HG03135 (cell line): ENCODE data around the gene ZRANB1.
"Not testable (repeated sequence)": the region's sequence is repeated elsewhere in the genome, so short reads cannot be mapped to it uniquely, and the experiment has no call there.

Experiments
- ATAC-seq: cut with Tn5 transposase; IDR thresholded peaks from one replicate; pipeline ENCODE4 v1.9.1; 2021; ENCODE audit warnings: mild to moderate bottlenecking, moderate library complexity; ENCODE audit not compliant: unreplicated experiment

Gene ZRANB1

DNA sequence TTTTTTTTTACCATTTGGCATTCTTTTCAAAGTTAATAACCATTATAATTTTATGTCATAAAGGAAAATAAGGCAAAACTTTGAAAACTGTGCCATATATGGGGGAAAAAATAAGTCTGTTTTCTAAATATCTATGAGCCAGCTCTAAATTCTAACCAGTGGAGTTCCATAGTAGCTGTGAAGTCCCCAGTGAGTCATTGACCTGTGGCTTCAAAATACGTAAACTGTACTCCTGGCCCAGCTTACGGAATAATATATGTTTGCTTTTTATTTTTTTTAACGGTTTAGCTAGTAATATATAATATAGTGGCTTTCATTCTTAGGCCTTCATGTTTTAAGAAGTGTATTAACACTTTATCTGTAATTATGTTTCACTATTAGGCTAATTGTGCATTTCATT is 20.5 kb downstream of the ZRANB1 start:
- ATAC-seq = no peak

DNA sequence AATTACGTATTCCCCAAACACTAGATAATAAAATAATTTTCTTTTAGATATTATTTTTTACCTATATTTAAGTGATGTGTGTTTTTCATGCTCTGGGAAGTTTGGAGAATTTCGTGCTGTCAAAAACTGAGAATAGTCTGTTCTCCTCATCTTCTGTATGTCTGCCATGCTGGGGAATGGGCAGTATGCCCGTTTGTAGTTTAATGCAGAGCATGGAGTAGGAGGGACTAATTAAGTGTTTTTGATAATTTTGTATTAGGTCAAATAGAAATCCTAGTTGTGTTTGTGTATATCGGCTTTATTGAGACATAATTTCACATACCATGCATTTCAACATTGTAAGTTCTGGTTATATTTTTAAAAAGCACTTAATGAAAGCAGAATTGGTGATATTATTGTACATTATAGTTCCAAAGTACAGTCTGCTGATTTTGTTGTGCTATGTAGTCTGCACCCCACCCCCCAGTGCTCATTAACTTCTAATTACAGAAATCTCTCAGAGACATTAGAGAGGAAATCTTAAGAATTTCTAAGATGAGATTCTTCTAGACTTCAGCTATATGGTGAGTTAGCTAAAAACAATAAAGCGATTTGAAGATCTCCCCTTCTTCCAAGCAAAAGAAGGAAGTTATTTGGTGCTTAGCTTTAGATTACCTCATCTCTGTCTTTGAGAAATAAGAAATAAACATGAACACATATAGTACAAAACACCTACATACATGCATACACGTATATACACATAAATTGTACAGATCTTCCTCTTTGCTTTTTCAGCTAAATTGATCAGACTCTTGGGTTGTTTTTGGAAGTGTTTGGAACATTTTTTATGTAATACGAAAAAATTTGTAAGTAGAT is 22.2 kb downstream of the ZRANB1 start:
- ATAC-seq = no peak

DNA sequence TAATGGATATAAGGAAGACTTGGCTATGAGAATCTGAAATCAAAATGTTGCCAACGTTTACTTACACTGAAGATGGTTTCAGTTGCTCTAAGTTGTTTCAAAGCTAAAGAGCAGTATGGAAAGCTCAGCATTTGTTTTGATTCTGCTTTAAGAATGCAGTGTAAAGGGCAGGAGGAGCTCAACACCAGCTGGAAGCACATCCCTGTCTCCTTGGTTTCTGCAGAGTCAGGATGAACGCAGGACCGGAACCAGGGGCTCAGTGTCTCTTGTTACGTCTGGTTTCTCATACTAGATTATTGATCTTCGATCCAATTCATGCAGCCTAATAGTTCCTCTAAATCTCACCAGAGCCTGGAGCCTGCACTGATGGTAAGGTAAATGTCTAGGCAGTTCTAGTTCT is 24.1 kb downstream of the ZRANB1 start:
- ATAC-seq = no peak

DNA sequence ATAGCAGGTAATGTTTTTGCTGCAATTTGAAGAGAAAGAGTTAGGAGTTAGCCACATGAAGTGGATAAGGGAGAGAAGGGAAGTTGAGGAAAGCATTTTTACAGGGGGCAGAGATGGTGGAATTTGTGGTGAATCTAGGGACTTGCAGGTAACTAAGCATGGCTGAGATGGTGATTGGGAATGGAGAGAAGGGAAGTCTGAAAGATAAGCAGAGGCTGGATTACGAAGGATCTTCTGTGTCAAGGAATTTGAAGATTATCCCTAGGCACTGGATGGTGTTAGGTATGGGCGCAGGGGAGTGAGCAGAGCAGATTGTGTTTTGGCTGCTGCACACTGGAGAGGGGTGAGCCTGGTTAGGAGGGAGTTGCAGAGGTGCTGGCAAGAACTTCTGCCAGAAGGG is 25.3 kb downstream of the ZRANB1 start:
- ATAC-seq = no peak

DNA sequence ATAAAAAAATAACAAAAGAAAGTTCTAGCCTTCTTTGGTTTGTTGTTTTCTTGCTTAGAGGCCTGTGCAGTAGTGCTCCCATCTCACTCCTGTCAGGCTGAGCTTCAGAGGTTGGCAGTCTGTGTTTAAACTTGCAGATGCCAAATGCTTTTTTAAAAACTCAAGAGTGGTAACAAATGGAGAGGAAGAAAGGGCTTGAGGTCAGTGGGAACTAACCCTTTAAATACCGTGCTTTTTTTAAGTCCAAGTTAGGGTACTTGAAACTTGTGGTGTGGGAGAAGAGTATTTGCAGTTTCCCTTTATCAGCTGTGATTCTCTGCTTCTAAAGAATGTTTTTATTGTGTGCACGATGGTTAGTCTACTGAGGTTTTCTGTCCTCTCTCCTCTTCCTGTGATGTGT is 29.4 kb downstream of the ZRANB1 start:
- ATAC-seq = no peak

DNA sequence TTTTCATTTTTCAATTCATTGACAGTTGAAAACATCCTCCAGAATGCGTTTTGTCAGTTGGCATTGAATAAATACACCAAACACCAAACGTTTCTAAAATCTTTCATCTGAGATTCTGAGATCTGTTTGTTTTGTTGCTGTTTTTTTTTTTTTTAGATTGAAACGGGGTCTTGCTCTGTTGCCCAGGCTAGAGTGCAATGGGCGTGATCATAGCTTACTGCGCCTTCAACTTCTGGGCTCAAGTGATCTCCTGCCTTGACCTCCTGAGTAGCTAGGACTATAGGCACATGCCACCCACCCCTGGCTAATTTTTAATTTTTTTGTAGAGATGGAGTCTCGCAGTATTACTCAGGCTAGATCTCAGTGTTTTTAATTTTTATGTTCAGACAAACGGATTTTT is 30.7 kb downstream of the ZRANB1 start:
- ATAC-seq = no peak

DNA sequence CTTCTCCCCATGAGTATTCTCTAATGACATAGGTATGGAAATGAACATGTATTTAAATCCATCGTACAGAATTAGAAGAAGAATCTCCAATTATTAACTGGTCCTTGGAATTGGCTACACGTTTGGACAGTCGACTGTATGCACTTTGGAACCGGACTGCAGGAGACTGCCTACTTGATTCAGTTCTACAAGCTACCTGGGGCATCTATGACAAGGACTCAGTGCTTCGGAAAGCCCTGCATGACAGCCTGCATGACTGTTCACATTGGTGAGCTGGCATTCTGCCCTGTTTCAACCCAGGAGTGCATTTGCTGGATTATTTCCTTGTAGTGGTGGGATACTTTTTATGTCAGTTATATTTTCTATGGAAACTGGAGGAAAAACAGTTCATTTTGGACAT is 32.2 kb downstream of the ZRANB1 start:
- ATAC-seq = no peak

DNA sequence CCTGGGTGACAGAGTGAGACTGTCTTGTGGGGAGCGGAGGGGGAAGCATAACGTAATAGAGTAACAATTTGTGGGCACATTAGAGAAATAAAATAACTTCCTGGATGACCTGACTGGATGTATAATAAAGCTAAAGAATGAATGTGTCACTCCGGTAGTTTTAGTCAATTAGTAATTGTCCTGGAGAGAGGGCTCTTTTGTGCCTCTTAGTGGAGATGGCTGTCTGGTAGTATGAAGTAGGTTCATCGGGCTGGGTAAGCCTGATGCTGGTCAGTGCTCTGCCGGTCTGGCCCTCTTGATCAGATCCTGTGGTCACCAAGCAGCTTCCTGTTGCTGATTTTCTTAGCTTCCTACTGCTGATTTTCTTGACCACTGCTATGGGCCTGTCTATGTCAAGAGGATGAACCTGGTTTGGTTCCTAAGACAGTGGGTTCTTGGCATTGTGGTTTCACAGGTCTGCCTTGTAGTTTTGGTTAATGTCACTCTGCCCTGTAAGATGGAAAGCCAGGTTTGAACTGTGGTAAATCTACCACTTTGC is 34.1 kb downstream of the ZRANB1 start:
- ATAC-seq = peak; percentile 65

DNA sequence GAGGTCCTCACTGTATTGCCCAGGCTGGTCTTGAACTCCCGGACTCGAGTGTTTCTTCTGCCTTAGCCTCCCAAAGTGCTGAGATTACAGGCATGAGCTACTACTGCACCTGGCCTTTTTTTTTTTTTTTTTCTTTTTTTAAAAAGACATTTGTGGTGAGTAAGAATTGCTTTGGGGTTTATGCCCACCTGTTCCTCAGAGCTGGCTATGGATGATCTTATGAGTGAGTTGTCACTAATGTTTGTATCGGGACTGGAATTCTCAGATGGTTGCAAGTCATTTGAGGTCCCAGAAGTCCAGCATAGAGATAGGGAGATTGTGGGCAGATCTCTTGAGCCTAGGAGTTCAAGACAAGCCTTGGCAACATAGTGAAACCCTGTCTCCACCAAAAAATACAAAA is 35.2 kb downstream of the ZRANB1 start:
- no peak for ATAC-seq

DNA sequence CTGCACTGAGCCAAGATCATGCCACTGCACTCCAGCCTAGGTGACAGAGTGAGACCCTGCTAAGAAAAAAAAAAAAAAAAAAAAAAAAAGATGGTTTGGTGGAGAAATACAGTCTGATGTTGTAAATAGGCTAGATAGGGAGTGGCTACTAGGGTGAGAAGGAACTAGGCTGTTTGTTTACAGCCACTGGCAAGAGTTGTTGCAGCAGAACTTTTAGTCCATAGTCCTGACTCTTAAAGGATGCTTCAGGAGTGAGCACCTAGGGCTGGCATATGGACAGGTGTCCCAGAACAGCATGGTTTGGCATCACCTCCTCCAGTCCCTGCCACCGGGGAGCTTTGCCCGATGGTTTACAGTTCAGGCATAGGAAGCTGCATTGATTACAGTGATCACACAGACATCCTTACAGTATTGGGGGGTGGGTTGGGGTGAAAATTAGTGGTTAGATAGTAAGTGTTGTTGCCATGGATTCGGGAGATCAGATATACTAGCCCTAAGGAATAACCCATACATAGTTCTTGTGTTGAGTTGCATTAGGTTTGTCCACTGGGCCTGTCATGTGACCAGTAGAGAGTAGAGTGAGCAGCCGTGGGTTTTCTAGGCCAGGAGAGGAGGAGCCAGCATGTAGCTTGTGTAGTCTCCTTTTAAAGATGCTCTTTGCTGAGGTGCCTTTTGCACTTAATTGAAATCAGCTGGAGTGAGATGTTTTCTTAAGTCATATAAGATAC is 35.9 kb downstream of the ZRANB1 start:
- no peak for ATAC-seq

DNA sequence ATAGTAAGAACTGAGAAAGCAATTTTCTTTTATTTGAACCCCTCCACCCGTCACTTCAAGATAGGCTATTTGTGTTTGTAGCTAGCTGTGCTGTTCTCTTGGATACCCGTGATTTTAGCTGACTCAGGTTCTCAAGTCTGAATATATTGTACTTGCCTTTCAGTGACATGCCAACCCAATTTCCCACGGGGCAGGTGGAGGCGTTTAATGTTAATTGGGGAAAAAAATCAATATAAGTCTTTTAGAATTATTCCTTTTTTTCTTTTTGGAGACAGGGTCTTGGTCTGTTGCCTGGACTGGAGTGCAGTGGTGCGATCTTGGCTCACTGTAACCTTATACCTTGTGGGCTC is 36.4 kb downstream of the ZRANB1 start:
- ATAC-seq = no peak

DNA sequence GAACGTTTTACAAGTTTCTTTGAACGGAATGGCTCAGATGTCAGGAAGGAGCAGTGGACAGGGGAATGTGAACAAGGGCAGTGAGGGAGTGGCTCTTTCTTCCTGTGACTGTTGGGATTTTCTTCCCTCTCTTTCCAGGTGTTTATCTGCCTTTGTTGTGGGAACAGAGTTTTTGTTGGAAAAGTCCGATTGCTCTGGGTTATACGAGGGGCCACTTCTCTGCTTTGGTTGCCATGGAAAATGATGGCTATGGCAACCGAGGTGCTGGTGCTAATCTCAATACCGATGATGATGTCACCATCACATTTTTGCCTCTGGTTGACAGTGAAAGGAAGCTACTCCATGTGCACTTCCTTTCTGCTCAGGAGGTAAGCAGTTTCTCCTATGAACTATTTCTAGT is 41.4 kb downstream of the ZRANB1 start:
- no peak for ATAC-seq

DNA sequence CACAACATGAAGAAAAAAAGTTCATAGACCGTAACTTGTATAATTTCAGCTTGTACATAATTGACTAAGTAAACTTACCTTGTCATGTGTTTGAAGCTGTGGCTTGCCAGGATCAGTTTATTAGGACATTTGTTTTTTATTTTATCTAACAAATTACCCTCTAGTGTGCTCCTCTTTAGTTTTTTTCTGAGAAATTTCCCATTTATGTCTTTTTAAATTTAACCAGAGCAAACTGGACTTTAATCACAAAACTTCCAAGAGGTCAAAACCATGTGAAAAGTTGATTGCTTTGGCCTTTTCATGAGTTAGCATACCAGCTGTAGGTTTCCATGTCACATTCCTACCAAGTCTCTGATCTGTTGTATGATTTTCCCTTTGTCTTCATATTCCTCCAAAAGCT is 42.5 kb downstream of the ZRANB1 start:
- no peak for ATAC-seq

DNA sequence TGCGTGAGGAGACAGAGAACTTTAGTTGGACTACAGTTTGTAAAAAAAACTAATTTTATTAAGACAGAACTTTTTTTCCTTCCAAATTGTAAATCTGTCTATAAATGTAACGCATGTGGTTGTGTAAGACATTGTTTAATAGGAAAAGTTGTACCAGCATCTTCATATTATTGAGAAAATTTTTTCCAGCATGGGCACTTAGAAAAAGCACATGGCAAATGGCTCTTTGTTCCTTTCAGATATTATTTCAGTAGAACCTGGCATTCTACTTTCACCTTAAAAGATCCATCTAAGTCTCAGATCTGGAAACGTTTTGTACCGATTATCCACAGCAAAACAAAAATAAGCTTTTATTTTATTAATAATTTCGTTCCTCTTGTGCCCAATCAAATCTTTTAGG is 43.2 kb downstream of the ZRANB1 start:
- no peak for ATAC-seq

DNA sequence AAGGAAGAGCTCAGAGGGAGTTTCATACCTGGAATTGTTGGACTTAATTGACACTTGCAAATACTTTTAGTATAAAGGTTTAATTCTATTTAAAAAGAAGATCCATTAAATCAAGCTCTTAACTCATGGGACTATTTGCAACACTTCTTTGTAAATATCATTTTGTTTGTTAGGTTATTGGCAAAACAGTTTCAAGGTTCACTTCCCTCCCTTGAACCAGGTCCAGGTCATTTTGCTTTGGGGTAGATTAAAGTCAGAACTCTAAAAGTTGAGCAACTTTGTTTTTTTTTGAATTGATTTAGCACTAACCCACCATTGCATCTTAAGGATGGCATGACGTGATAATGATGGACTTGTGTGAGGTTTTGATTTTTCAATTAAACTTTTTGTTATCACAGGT is 45.9 kb downstream of the ZRANB1 start:
- no peak for ATAC-seq

DNA sequence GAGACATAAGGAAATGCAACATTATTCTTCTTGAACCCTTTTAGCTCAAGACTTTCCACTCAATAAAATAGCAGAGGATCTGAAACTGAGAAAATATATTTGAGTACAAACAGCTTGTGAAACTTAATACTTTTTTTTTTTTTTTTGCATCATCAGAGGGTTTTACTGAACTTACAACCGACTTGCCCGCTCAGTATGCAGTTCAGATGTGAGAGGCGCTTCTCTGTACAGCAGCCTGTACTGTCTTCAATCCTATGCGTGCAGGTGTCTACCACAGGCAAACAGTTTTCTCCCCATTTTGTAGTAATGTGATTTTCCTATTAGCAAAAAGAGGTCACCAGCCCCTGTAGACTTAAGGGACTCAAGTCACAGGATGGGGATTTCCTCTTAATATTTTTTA is 46.8 kb downstream of the ZRANB1 start:
- not testable (repeated sequence) for ATAC-seq

DNA sequence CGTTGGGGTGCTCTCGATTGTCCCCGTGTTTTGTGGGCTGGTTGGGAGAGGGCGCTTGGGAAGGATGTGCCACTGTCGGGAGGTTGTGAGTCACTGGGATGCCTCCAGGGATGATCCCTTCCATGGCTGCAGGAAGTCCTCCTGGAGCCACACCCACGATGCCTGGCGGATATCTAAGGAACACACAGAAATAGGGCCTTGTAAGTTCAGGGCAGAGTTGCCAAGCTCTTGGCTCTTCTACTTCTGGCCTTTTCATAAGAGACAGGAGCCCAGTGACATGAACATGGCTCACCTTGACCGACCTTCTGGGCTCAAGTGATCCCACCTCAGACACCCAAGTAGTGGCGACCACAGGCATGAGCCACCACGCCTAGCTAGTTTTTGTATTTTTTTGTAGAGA is 47.6 kb downstream of the ZRANB1 start:
- ATAC-seq = no peak

DNA sequence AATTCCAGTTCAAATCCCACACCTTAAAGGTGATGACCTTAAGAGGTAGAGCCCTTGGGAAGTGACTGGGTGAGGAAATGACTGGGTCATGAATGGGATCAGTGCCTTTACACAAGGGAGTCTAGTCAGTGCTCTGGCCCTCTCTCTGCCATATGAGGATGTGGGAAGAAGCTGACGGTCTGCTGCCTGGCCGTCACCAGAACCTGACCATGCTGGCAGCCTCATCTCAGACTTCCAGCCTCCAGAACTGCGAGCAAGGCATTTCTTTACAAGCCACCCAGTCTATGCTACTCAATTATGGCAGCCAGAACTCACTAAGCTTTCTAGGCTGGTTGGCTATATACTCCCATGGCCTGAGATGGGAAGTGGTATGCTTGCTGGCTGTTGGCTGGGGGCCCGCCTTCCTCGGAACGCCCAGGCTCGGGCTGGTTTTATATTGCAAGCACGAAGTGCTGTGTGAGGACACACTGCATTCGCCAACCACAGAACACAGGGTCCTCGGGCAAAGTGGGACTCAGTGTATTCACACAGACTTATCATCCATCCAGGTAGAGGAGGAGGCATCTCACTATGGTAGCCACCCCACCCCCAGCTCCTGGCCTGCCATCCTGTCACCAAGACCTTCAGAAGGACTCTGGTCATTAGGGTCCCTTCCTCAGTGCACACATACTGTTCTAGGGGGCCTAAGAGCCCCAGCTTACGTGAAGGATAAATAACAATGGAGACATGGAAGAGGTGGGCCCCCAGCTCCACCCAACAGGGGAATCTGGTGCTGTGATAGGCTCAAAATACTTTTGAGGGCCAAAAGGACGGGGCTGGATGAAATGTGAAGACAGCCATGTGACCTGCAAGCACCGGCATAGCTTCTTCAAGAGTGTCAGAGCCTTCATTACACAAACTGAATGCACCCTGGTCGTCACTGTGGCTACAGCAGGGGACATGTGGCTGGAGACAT is 49.0 kb downstream of the ZRANB1 start:
- no peak for ATAC-seq

DNA sequence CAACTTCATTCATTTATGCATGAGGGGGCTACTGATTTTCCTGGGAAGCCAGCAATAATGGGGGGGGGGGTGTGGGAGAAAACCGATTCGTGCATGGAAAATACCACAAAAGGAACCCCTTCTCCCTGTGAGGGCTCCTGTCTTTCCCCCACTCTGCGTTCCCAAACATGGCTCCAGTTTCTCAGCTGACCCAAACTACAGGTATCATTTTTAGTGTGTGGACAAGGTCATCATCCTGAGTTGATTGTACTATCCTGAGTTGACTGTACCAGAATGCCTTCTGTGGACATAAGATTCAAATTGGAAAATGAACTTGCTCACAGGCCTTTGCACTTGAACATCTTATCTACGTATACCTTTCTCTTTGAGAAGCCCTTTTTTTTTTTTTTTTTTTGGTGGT is 49.9 kb downstream of the ZRANB1 start:
- ATAC-seq = no peak

DNA sequence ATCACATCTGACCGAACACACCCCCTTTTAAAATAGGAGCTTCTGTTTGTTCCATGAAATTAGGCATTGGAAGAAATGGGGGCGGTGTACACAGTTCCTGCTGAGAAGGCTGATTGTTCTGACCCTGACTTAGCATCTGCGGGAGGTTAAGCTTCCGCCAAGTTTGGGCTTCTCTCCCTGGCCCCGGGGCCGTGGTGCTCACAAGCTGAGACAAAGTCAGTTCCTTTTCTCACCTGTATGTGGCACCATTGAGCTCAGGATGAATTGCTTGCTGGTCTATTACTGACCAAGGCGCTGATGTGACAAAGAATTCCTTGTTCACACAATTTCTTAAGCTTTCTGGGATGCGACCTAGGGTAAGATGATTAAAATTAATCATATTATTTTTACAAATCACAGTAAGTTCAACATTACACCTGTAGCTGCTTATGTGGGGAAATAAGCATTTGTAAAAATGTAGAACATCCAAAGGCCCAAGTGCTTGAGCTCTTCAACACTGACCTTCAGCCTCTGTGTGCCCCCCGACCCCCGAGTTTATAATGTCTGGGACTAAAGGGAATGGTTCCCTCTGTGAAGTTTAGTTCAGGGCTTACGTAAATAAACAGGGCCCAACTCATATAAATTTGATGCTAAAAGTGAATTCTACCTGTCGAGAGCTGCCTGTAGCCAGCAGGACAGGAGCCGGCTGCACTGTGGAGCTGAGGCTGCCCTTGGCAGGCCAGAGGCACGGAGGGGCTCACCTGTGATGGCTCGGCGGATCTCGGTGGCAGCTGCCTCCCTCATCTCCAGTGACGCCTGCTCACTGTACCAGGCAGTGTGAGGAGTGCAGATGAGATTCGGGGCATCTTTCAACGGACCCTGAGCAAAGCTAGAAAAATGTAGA is 50.8 kb downstream of the ZRANB1 start:
- no peak for ATAC-seq
